IPS-11a (cell line): ENCODE data around the gene STARD8.
"Not testable (repeated sequence)": the region's sequence is repeated elsewhere in the genome, so short reads cannot be mapped to it uniquely, and the experiment has no call there.

ENCODE experiments used
- H3K4me3 ChIP-seq: one replicate; pipeline ENCODE4 v1.5.1; 2013; ENCODE audit warnings: low read depth, low read length, control low read depth

Gene STARD8, protein sequence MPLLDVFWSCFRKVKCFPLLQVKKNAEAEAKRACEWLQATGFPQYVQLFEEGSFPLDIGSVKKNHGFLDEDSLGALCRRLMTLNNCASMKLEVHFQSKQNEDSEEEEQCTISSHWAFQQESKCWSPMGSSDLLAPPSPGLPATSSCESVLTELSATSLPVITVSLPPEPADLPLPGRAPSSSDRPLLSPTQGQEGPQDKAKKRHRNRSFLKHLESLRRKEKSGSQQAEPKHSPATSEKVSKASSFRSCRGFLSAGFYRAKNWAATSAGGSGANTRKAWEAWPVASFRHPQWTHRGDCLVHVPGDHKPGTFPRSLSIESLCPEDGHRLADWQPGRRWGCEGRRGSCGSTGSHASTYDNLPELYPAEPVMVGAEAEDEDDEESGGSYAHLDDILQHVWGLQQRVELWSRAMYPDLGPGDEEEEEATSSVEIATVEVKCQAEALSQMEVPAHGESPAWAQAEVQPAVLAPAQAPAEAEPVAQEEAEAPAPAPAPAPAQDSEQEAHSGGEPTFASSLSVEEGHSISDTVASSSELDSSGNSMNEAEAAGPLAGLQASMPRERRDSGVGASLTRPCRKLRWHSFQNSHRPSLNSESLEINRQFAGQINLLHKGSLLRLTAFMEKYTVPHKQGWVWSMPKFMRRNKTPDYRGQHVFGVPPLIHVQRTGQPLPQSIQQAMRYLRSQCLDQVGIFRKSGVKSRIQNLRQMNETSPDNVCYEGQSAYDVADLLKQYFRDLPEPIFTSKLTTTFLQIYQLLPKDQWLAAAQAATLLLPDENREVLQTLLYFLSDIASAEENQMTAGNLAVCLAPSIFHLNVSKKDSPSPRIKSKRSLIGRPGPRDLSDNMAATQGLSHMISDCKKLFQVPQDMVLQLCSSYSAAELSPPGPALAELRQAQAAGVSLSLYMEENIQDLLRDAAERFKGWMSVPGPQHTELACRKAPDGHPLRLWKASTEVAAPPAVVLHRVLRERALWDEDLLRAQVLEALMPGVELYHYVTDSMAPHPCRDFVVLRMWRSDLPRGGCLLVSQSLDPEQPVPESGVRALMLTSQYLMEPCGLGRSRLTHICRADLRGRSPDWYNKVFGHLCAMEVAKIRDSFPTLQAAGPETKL

DNA sequence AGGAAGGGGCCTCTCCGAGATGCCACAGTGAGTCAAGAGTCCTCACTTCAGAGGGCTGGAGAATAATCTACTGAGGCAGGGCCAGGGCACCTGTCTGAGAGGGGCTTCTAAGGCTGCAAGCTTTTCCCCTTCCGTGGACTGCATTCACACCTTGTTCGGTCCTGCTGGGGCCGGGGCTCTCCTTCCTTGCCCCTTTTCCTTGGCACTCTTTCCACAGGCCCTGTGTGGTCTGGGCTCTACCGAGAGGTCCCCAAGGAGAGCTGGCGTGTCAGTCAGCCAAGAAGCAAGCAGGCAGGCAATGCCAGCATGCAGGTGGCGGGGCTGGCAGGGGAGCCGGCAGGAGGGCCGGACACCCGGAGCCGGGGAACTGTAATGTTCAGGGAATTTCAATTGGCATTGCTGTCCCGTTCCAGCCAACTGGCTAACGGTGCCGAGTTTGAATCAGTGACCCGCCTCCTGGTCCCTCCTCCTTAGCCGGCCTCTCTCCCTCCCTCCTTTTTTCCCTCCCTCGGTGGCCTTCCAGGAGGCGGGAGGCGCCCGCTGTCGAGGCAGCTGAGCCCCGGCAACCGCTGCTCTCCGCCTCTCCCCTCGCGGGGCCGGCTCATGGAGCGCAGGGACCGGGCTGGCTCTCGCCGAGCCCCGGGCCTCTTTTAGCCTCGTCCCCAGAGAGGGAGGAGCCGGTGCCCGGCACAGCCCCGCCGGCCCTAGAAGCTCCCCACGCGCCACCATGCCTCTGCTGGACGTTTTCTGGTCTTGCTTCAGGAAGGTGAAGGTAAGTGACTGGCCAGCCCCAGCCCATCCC, at the start of gene STARD8:
Gene STARD8 (plus strand): TSS at position 511 of the 802 bp plus-strand sequence. CDS start 217 bp downstream, at position 728.
- no peak within 1 kb of the TSS for H3K4me3 ChIP-seq

DNA sequence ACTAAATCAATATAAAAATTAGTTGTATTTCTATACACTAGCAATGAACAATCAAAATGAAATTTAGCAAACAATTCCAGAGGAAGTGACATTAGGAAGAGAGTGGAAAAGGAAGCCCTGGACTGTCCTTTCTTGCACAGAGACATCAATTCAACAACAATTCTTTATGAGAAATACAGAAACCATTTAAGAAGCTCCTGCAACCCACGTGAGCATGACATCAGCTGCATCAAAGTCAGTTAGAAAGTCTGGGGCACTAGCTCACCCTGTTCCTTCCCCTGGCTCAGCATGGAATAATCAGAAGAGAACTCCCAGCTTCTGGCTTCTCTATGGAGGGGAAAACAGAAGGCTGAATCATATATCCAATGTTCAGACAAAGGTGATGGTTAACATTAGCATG, 48.6 kb upstream of the STARD8 start:
- H3K4me3 ChIP-seq: no peak overlapping the region

DNA sequence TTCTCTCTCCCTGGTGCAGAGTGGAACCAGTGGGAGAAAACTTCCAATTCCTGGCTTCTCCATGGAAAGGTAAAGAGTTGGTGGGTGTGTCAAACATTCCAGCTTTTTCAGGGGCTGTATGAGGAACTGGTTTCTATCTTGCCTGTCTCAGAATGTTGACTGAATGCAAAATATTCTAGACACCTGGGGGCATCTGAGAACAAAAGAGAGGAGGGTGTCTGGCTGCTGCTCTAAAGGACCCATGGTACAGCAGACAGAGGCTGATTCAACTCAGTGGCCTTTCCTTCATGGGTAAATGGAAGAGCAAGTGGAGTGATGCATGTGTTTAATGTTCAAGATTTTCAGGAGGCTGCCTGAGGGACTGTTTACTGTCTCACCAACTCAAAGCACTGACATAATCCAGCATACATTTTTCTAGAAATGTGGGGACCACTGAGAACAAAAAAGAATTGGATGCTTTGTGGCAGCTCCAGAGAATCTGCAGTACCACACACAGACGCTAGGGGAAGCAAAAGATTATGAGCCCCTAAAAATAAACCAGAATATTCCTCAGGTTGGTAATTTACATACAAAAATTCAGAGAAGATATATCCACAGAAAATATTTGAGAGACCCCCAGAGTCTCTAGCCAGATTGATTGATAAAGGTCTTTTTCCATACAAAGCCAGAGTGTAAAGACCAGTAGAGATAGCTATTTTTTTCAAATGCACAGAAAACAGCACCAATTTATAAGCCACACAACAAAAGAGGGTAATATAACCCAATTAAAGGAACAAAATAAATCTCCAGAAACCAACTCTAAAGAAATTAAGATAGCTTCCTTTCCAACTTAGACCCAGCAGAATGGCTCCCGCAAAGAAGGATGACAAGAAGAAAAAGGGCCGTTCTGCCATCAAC, 48.0 kb upstream of the STARD8 start:
- no peak overlapping the region for H3K4me3 ChIP-seq

DNA sequence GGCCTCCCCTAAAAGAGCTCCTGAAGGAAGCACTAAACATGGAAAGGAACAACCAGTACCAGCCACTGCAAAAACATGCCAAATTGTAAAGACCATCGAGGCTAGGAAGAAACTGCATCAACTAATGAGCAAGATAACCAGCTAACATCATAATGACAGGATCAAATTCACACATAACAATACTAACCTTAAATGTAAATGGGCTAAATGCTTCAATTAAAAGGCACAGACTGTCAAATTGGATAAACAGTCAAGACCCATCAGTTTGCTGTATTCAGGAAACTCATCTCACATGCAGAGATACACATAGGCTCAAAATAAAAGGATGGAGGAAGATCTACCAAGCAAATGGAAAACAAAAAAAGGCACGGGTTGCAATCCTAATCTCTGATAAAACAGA, 43.2 kb upstream of the STARD8 start:
- H3K4me3 ChIP-seq: not testable (repeated sequence)

DNA sequence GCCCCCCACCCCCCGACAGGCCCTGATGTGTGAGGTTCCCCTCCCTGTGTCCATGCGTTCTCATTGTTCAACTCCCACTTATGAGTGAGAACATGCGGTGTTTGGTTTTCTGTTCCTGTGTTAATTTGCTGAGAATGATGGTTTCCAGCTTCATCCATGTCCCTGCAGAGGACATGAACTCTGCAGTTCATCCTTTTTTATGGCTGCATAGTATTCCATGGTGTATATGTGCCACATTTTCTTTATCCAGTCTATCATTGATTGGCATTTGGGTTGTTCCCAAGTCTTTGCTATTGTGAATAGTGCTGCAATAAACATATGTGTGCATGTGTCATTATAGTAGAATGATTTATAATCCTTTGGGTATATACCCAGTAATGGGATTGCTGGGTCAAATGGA, 32.7 kb upstream of the STARD8 start:
- not testable (repeated sequence) for H3K4me3 ChIP-seq

DNA sequence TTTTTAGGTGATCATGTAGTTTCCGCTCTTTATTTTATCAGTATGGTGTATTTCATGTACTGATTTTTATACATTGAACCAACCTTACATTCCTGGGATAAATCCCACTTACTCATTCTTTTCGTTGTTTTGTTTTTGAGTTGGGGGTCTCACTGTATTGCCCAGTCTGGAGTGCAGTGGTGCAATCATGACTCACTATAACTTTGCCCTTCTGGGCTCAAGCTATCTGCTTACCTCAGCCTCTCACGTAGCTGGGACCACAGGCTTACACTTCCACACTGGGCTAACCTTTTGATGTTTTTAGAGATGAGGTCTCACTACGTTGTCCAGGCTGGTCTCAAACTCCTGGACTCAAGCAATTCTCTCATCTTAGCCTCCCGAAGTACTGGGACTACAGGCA, 19.5 kb upstream of the STARD8 start:
- no peak overlapping the region for H3K4me3 ChIP-seq

DNA sequence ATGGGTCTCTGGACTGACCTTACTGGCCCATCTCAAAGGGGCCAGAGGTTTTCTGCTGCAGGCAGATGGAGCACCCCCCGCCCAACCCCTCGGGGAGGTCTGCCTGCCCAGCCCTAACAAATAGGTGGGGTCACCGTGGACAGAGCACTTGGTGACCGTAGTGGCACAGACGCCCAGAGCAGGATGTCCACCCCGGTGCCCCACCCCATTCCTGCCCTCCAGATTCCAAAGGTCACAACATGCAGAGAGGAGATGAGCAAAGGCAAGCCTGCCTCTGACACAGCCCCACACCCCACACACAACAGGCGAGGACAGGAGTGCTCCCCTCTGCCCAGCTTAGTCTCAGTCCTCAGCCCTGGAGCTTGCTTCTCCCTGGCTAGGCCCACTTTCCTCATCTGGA, 17.5 kb upstream of the STARD8 start:
- H3K4me3 ChIP-seq: not testable (repeated sequence)

DNA sequence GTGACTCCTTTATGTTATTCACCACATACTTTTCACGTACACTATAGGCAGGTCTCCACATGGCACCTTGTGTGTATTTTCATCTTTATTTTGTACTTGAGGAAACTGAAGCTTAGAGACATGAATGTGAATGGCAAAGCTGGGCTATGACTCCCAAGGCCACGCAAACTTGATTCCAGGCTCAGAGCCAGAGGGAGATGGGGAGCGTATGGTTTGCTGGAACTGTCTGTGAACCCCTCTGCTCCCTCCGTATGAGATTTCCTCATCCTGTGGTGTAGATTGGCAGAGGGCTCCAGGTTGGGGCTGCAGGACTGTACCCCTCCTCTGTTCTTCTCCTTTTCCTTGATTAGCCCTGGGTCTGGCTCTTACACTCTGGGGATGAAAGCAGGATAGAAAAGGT, 16.1 kb upstream of the STARD8 start:
- no peak overlapping the region for H3K4me3 ChIP-seq

DNA sequence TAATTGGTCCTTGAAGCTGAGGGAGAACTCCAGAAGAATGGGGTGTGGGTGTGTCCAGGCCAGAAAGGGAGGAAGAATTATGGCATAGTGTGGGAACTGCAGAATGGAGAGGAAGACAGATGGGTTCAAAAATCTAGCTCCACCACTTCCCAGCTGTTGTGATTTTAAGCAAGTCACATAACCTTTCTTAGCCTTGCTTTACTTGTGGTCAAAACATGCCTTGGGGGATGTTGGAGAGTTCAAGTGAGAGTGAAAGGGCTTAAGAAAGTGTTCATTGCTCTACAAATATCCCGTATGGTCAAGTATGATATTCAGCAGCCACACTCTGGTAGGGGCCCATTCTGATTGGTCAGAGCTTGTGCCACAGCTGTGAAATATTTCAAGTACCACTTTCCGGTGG, 15.0 kb upstream of the STARD8 start:
- H3K4me3 ChIP-seq: no peak overlapping the region

DNA sequence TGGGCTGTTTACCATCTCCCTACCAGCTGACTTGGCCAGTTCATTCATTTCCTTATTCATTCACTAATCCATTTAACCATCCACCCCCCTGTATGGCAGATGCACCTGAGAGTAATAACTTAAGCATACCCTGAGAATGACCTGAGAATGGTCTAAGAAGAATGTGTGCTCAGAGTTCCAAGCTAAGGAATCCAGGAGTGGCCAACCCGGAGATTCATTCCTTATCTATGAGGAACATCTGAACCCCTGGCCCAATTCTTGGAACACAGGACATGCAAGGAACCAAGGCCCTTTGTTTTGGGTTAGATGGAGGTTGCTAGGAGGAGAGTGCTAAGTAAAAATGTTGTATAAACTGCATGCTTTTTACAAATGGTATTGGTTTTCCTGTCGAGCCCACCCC, 13.5 kb upstream of the STARD8 start:
- H3K4me3 ChIP-seq: no peak overlapping the region

DNA sequence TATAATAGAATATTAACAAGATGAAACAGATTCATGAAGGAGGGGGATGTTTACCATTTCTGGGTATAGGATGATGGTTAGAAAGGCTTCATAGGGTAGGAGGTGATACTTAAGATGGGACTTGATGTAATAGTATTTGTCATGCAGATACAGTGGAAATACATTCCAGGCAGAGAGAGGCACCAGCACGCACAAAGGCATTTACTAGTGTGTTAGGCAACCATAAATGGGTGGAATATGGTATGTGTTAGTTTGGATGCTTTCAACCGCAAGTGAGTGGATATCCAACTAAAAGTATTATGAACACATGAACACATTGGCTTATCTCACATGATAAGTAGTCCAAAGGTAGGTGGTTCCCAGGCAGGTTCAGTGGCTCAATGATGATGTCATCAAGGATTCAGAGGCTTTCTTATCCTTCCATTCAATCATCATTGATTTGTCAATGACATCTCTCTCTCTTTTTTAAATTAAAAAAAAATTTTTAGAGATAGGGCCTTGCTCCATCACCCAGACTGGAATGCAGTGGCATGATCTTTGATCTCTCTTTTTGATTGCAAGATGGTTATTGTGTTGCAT, 12.7 kb upstream of the STARD8 start:
- no peak overlapping the region for H3K4me3 ChIP-seq

DNA sequence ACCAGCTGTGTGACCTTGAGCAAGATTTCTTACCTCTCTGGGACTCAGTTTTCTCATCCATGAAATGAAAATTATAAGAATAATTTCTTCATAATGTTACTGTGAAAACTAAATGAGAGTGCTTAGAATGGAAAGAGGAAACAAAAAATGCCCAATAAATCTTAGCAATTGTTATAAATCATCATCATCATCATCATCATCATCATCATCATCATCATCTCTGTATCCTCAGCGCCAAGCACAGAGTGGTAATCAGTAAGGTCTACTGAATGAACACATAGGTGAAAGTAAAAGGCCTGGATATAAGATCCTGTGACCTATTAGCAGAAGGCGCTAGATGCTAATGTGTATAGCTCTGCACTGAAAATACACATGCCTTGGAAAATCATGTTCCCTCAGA, 6.8 kb upstream of the STARD8 start:
- no peak overlapping the region for H3K4me3 ChIP-seq

DNA sequence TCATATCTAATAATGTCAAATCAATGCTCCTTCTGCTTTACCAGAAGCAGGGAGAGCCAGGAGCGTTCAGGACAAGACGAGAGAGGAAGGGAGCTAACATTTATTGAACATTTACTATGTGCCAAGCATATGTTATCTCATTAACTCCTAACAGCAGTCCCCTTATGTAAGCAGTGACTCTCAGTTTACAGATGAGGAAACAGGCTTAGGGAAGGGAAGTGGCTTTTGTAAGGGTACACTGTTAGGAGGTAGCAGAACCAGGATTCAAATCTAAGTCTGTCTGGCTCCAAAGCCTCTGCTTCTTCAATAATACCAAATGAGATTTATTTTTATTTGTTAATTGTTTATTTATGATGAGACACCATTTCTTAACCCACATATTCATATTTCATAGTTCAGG, 2.6 kb upstream of the STARD8 start:
- H3K4me3 ChIP-seq: no peak overlapping the region

DNA sequence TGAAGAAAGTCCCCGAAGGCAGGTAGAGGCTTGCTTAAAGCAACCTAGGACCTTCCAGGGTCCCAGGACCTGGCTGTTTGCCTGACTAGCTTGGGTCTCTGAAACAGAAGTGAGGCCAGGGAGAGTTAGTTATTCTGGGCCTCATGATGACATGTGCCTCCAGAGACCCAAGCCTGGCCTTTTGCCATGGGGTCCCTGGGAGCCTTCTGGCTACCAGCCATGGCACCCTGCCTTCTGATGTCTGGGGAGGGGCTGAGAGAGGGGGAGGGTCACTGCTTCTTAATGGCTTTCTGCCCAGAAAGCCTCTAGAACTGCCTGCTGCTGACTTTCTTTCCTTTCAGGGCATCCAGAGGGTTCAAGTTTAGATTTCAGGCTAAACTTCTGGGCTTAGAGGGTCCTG, 1.0 kb upstream of the STARD8 start:
- no peak overlapping the region for H3K4me3 ChIP-seq

DNA sequence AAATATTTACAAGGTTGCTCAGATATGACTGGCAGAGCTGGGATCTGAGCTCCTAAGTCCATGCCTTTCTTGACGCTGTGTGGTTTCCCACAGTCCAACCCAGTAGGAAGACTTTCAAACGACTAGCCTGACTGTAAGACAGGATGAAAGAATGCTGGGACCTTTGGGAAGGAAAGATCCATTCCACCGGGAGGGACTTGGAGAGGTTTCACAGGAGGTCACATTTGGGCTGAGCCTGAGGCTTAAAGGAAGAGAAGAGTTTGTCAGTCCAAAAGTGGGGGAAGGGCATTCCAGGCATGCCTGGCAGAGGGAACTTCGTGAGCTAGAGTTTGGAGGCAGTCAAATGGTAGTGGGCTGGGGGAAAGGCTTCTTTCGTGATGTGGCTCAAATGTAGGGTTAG, 1.5 kb downstream of the STARD8 start:
- H3K4me3 ChIP-seq: no peak overlapping the region

DNA sequence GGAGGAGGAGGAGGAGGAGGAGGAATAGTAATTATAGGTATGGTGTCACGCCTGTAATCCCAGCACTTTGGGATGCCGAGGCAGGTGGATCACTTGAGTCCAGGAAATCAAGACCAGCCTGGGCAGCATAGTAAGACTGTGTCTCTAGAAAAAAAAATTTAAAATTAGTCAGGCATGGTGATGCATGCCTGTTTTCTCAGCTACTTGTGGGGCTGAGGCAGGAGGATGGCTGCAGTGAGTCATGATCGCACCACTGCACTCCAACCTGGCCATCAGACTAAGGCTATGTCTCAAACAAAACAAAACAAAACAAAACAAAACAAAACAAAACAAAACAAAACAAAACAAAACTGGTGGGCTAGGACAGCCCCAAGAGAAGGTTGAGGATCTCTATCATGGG, 3.0 kb downstream of the STARD8 start:
- H3K4me3 ChIP-seq: no peak overlapping the region

DNA sequence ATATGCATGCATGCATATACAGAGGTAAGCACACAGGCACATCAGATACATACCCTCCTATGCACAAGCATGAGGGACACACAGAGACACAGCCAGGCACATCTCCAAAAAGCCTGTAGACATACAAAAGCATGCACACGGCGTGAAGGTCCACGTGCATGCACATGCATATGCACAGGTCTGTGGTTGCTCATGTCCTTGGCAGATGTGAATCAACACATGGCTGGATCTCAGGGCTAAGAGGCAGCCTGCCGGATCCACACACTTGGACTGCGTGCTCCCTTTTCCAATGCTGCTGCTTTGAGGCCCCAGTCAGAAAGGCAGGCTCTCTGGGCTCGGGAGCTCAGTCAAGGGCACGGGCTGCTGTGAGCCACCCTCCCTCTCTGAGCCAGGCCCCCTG, 3.6 kb downstream of the STARD8 start:
- H3K4me3 ChIP-seq: no peak overlapping the region

DNA sequence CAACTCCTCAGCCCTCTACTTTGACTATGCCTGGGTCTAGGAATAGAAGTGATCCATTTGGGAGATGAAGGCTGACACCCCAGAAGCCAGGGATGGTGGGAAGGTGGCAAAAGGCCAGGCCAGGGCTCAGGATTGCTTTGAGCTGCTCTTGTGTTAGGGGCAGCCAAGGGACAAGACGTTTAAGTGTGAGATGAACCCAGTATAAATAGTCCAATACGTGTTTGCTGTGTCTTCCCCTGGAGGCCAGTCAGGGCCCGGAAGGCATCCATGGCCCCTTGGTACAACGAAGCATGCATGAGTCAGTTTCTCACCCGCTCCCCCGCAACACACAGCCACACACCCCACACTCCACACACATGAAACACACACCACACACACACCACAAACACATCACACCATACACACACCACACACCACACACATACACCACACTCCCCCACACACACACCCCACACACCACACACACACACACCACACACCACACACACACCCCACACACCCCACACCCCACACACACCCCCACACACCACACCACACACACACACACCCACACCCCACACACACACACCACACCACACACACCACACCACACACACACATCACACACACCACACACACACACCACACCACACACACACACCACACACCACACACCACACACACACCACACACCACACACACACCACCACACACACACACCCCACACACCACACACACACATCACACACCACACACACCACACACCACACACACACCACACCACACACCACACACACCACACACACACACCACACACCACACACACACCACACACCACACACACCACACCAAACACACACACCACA, 5.1 kb downstream of the STARD8 start:
- H3K4me3 ChIP-seq: no peak overlapping the region

DNA sequence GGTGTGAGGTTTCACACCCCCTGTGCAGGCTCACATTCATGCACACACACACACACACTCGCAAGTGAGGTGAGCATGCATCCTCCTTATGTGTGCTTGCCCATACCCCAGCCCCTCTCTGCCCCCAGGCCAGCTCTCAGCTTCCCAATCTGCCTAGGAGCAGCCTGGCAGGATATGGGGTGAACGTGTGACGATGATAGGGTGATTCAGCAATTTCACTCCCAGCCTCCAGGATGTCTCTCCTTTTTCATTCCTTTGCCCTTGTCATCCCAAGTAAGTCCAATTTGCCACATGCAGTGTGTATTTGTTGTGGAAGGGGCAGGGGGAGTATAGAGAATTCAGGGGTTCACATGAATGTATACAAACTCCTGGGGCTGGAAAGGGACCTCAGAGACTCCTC, 7.2 kb downstream of the STARD8 start:
- no peak overlapping the region for H3K4me3 ChIP-seq
